HCT116 (cell line): ENCODE results near the gene SLC2A9. TPM values are rescaled to one million over a fixed set of nuclear protein-coding genes. Genes with fewer than 3 reads are reported as not detected.

Experiments
- ATAC-seq: fragments of 200-7000 bp; cut with Tn5 transposase; 2 replicates; pipeline ENCODE4 v1.9.1; 2020; ENCODE audit warnings: mild to moderate bottlenecking, moderate library complexity
- BruUV-seq: library from RNA; stranded (reverse); fragments of 400-500 nt; replicated peaks from 2 replicates; lab custom pipeline; 2021; lab: Mats Ljungman, UMichigan
- CTCF ChIA-PET: fragments of 300-600 bp; sonication (Branson Sonifier 250); formaldehyde crosslinking; loops from one replicate; lab custom pipeline; 2021; ENCODE audit warnings: antibody characterized with exemption; lab: Charles Lee
- POLR2A ChIA-PET: fragments of 300-600, 350-600 bp; sonication (Branson Sonifier 250); formaldehyde crosslinking; loops from one replicate; lab custom pipeline; 2021; ENCODE audit warnings: antibody characterized with exemption; lab: Charles Lee
- RAD21 ChIA-PET, 2 experiments: fragments of 300-600 bp; sonication (Branson Sonifier 250); formaldehyde crosslinking; loops; one replicate each; lab custom pipeline; 2023; ENCODE audit warnings: low total read pairs in 2 of 2; ENCODE audit not compliant: uncharacterized antibody in 2 of 2, unreplicated experiment in 2 of 2, low non-redundant PET in 1 of 2; lab: Charles Lee
- DNase-seq: peaks from one replicate; pipeline ENCODE4 v3.0.0-alpha.2; 2010; ENCODE audit warnings: low read depth, low spot score
- H2AFZ ChIP-seq: fragments of 200-600 bp; shearing (Covaris generic), sonication (generic); 2 replicates; pipeline ENCODE4 v1.6.1; 2017; ENCODE audit warnings: low read depth, mixed run types, mixed read lengths, antibody characterized with exemption, low read length; ENCODE audit not compliant: poor library complexity, severe bottlenecking
- H3K27ac ChIP-seq: 2 replicates; pipeline ENCODE4 v1.5.1; 2012; ENCODE audit warnings: low read depth, low read length
- H3K27me3 ChIP-seq: fragments of 200-600 bp; sonication (generic); 2 replicates; pipeline ENCODE4 v1.6.1; 2016; ENCODE audit warnings: mixed run types, low read length, mixed read lengths; ENCODE audit not compliant: insufficient read depth
- H3K36me3 ChIP-seq, 2 experiments: fragments of 200-500 bp in 1 of 2; fragments of 200-600 bp in 1 of 2; sonication (Bioruptor generic) in 1 of 2; sonication (generic) in 1 of 2; 2 replicates each; pipeline versions ENCODE4 v1.5.1 to v1.6.1; 2014 to 2016; ENCODE audit warnings: low read length in 2 of 2, inconsistent platforms in 1 of 2, mixed read lengths in 1 of 2, mixed run types in 1 of 2; ENCODE audit not compliant: insufficient read depth in 2 of 2, control insufficient read depth in 1 of 2
- H3K4me1 ChIP-seq, 2 experiments: fragments of 200-600 bp in 1 of 2; sonication (generic) in 1 of 2; 2 replicates each; pipeline versions ENCODE4 v1.5.1 to v1.6.1; 2012 to 2017; ENCODE audit warnings: low read length in 2 of 2, inconsistent platforms in 1 of 2, mild to moderate bottlenecking in 1 of 2, mixed read lengths in 1 of 2, mixed run types in 1 of 2, moderate library complexity in 1 of 2; ENCODE audit not compliant: insufficient read depth in 2 of 2, control insufficient read depth in 1 of 2
- H3K4me2 ChIP-seq: fragments of 200-600 bp; sonication (generic); 2 replicates; pipeline ENCODE4 v1.6.1; 2017; ENCODE audit warnings: mixed run types, low read length, mixed read lengths
- H3K4me3 ChIP-seq, 2 experiments: fragments of 200-600 bp in 1 of 2; sonication (generic) in 1 of 2; replicated peaks in 1 of 2; 2 replicates each; pipeline ENCODE4 v1.5.1; 2011 to 2016; ENCODE audit warnings: low read length in 2 of 2, control low read depth in 1 of 2, low read depth in 1 of 2, mild to moderate bottlenecking in 1 of 2, mixed read lengths in 1 of 2, mixed run types in 1 of 2
- H3K79me2 ChIP-seq: fragments of 200-600 bp; sonication (generic); 2 replicates; pipeline ENCODE4 v1.6.1; 2017; ENCODE audit warnings: mild to moderate bottlenecking, mixed run types, low read length, moderate library complexity, mixed read lengths; ENCODE audit not compliant: insufficient read depth
- H3K9ac ChIP-seq: fragments of 200-600 bp; sonication (generic); 2 replicates; pipeline ENCODE4 v1.6.1; 2016; ENCODE audit warnings: low read length, mixed read lengths
- H3K9me2 ChIP-seq: fragments of 200-600 bp; sonication (generic), shearing (Covaris generic); 2 replicates; pipeline ENCODE4 v1.6.1; 2017; ENCODE audit warnings: mixed run types, mild to moderate bottlenecking, moderate library complexity; ENCODE audit not compliant: insufficient read depth
- H3K9me3 ChIP-seq, 2 experiments: fragments of 200-500 bp in 1 of 2; fragments of 200-600 bp in 1 of 2; sonication (Bioruptor generic) in 1 of 2; sonication (generic) in 1 of 2; 2 replicates each; pipeline ENCODE4 v1.6.1; 2014 to 2017; ENCODE audit warnings: low read length in 2 of 2, mixed read lengths in 2 of 2, inconsistent platforms in 1 of 2, low read depth in 1 of 2, mild to moderate bottlenecking in 1 of 2, mixed run types in 1 of 2, moderate library complexity in 1 of 2; ENCODE audit not compliant: control insufficient read depth in 1 of 2, insufficient read depth in 1 of 2
- H4K20me1 ChIP-seq: fragments of 200-600 bp; sonication (generic), shearing (Covaris generic); 2 replicates; pipeline ENCODE4 v1.6.1; 2017; ENCODE audit warnings: mixed run types, mild to moderate bottlenecking, moderate library complexity; ENCODE audit not compliant: insufficient read depth
- ATF3 ChIP-seq: IDR thresholded peaks from 2 replicates; pipeline ENCODE4 v1.6.1; 2012
- CEBPB ChIP-seq: IDR thresholded peaks from 2 replicates; pipeline ENCODE4 v1.6.1; 2012; ENCODE audit warnings: low read depth
- EGR1 ChIP-seq: IDR thresholded peaks from 2 replicates; pipeline ENCODE4 v1.6.1; 2012; ENCODE audit warnings: low read depth
- ELF1 ChIP-seq: IDR thresholded peaks from 2 replicates; pipeline ENCODE4 v1.6.1; 2012; ENCODE audit warnings: low read depth, borderline replicate concordance
- EZH2 ChIP-seq: fragments of 200-600 bp; sonication (generic); IDR thresholded peaks from 2 replicates; pipeline ENCODE4 v1.6.1; 2017; ENCODE audit warnings: antibody characterized with exemption, mixed run types
- EZH2phosphoT487 ChIP-seq: fragments of 200-600 bp; IDR thresholded peaks from 2 replicates; pipeline ENCODE4 v1.6.1; 2018; ENCODE audit warnings: antibody characterized with exemption, borderline replicate concordance
- JUND ChIP-seq: IDR thresholded peaks from 2 replicates; pipeline ENCODE4 v1.6.1; 2012
- MAX ChIP-seq: IDR thresholded peaks from 2 replicates; pipeline ENCODE4 v1.6.1; 2012
- POLR2A ChIP-seq: IDR thresholded peaks from 2 replicates; pipeline ENCODE4 v1.7.0; 2011; ENCODE audit warnings: borderline replicate concordance; ENCODE audit not compliant: insufficient read depth, insufficient read length; ENCODE audit errors: extremely low read depth
- POLR2AphosphoS5 ChIP-seq: IDR thresholded peaks from 2 replicates; pipeline ENCODE4 v1.6.1; 2011; ENCODE audit warnings: mild to moderate bottlenecking, low read depth, low read length, moderate library complexity
- RAD21 ChIP-seq: IDR thresholded peaks from 2 replicates; pipeline ENCODE4 v1.6.1; 2012; ENCODE audit warnings: low read depth, mild to moderate bottlenecking
- REST ChIP-seq: IDR thresholded peaks from 2 replicates; pipeline ENCODE4 v1.6.1; 2012; ENCODE audit warnings: low read depth
- SIN3A ChIP-seq: IDR thresholded peaks from 2 replicates; pipeline ENCODE4 v1.6.1; 2012; ENCODE audit warnings: low read depth
- SRF ChIP-seq: IDR thresholded peaks from 2 replicates; pipeline ENCODE4 v1.6.1; 2012; ENCODE audit warnings: low read depth
- TCF7L2 ChIP-seq: IDR thresholded peaks from 2 replicates; pipeline ENCODE4 v1.7.0; 2011; ENCODE audit warnings: borderline replicate concordance, inconsistent platforms; ENCODE audit not compliant: insufficient read depth, insufficient read length; ENCODE audit errors: extremely low read depth
- YY1 ChIP-seq: IDR thresholded peaks from 2 replicates; pipeline ENCODE4 v1.6.1; 2011; ENCODE audit warnings: low read length, low read depth, moderate library complexity, mild to moderate bottlenecking; ENCODE audit not compliant: insufficient replicate concordance; ENCODE audit errors: extremely low read depth
- ZFX ChIP-seq: fragments of 450-650 bp; IDR thresholded peaks from 2 replicates; pipeline ENCODE4 v1.6.1; 2017
- ZNF274 ChIP-seq: fragments of 200-500 bp; sonication (Bioruptor generic); IDR thresholded peaks from 2 replicates; pipeline ENCODE4 v1.6.1; 2014; ENCODE audit warnings: mild to moderate bottlenecking, low read depth, low read length, inconsistent platforms
- intact Hi-C: fragments of 100-400 bp; cut with micrococcal nuclease; formaldehyde crosslinking; loops from 2 replicates; pipeline ENCODE4 v1.10.0; 2022
- total RNA-seq: library from RNA; stranded (reverse); gene quantifications from one replicate; pipeline ENCODE4 v1.2.1, GENCODE V29; 2021; ENCODE audit not compliant: unreplicated experiment

Gene SLC2A9
- total RNA-seq, 1 experiment from 2014 or later = 2.2 TPM

- peaks cover 4 to 23% of the 10 kb centered on the region in 2 experiments; a peak in 3 of 4 replicates for H3K4me1 ChIP-seq
- H3K9ac ChIP-seq = no peak overlapping the region
- no peaks in the 10 kb centered on the region for H4K20me1 ChIP-seq
- no peaks in the 10 kb centered on the region for H3K9me3 ChIP-seq
- RAD21 ChIA-PET = no interaction called here
- intact Hi-C loops = no loop called here
- no peaks in the 10 kb centered on the region for H3K27me3 ChIP-seq
- no peak; the same call in 1 of the 2 replicates for ATAC-seq
- CTCF ChIA-PET = interaction anchor here (1.5 kb wide), 1 partner anchor 235 kb away, joined by 5 read pairs; no protein-coding TSS in a partner anchor
- no peaks in the 10 kb centered on the region for H3K79me2 ChIP-seq
- no peak for DNase-seq
- H2AFZ ChIP-seq = no peak overlapping the region
- H3K4me3 ChIP-seq = no peak overlapping the region
- POLR2A ChIA-PET = no interaction called here
- H3K36me3 ChIP-seq = no peaks in the 10 kb centered on the region
- BruUV-seq = no TSS peak
- TF ChIP-seq ZNF274 (no peak), EGR1 (no peak), ZFX (no peak), RAD21 (no peak), MAX (no peak)
- no peak overlapping the region for H3K27ac ChIP-seq
- no peak overlapping the region for H3K4me2 ChIP-seq
- H3K9me2 ChIP-seq = no peaks in the 10 kb centered on the region
These were observed 21.2 kb downstream of the SLC2A9 start for GRCh38 chr4:9999956-10000561.

- intact Hi-C loops = no loop called here
- no peaks in the 10 kb centered on the region for H3K9me3 ChIP-seq
- no peak for ATAC-seq
- no peak overlapping the region for H3K27ac ChIP-seq
- POLR2A ChIA-PET = no interaction called here
- H4K20me1 ChIP-seq = no peaks in the 10 kb centered on the region
- H3K36me3 ChIP-seq = no peaks in the 10 kb centered on the region
- H3K9me2 ChIP-seq = no peaks in the 10 kb centered on the region
- H2AFZ ChIP-seq = no peak overlapping the region
- BruUV-seq = no TSS peak
- no peak for DNase-seq
- no peak overlapping the region for H3K4me2 ChIP-seq
- no peak overlapping the region for H3K4me3 ChIP-seq
- no peak for TF ChIP-seq POLR2A
- no peak for TF ChIP-seq POLR2AphosphoS5
- no peak for TF ChIP-seq EGR1
- TF ChIP-seq ZNF274 = no peak
- TF ChIP-seq RAD21 = no peak
- no peak for TF ChIP-seq YY1
- TF ChIP-seq EZH2phosphoT487 = no peak
- no peak for TF ChIP-seq EZH2
- TF ChIP-seq ATF3 = no peak
- no peak for TF ChIP-seq ELF1
- no peak for TF ChIP-seq MAX
- TF ChIP-seq TCF7L2 = no peak
- no peak for TF ChIP-seq SRF
- no peak for TF ChIP-seq REST
- no peak for TF ChIP-seq CEBPB
- no peak for TF ChIP-seq SIN3A
- no peak for TF ChIP-seq JUND
- CTCF ChIA-PET = no interaction called here
- RAD21 ChIA-PET = no interaction called here
- H3K4me1 ChIP-seq = peaks cover 4 to 23% of the 10 kb centered on the region in 2 experiments; a peak in 3 of 4 replicates
- H3K27me3 ChIP-seq = no peaks in the 10 kb centered on the region
- H3K9ac ChIP-seq = no peak overlapping the region
- H3K79me2 ChIP-seq = no peaks in the 10 kb centered on the region
These were observed 23.4 kb downstream of the SLC2A9 start for GRCh38 chr4:9997886-9998285.
